UCSD-AML1 (cell line): Measurements from ENCODE around the gene LRRC8B.
"Not testable (repeated sequence)": the region's sequence is repeated elsewhere in the genome, so short reads cannot be mapped to it uniquely, and the experiment has no call there.

Experiments used
- DNase-seq: peaks from one replicate; lab custom pipeline; 2025; ENCODE audit not compliant: unreplicated experiment; lab: John Stamatoyannopoulos, UW

Gene LRRC8B

GRCh38 chr1:89523572-89524368, 859 bp upstream of the LRRC8B start:
- peak; percentile 82 for DNase-seq

- DNase-seq = peak; percentile 63
Measured at GRCh38 chr1:89525169-89525855, 683 bp downstream of the LRRC8B start.

- DNase-seq = no peak
Measured at GRCh38 chr1:89527256-89527655, 2.6 kb downstream of the LRRC8B start.

- DNase-seq = no peak
Measured at GRCh38 chr1:89527750-89528381, 3.2 kb downstream of the LRRC8B start.

- DNase-seq = no peak
Measured at GRCh38 chr1:89528382-89528780, 3.8 kb downstream of the LRRC8B start.

GRCh38 chr1:89529196-89529595, 4.6 kb downstream of the LRRC8B start:
- no peak for DNase-seq

- DNase-seq = no peak
Measured at GRCh38 chr1:89530444-89531089, 5.9 kb downstream of the LRRC8B start.

- DNase-seq = no peak
Measured at GRCh38 chr1:89531480-89532139, 7.0 kb downstream of the LRRC8B start.

GRCh38 chr1:89532228-89532627, 7.6 kb downstream of the LRRC8B start:
- no peak for DNase-seq

- DNase-seq = no peak
Measured at GRCh38 chr1:89532866-89533265, 8.2 kb downstream of the LRRC8B start.

- DNase-seq = no peak
Measured at GRCh38 chr1:89535537-89535936, 10.9 kb downstream of the LRRC8B start.

GRCh38 chr1:89536555-89537341, 12.1 kb downstream of the LRRC8B start:
- DNase-seq = no peak

GRCh38 chr1:89538361-89538760, 13.7 kb downstream of the LRRC8B start:
- DNase-seq = peak; percentile 58

- DNase-seq = no peak
Measured at GRCh38 chr1:89539128-89539527, 14.5 kb downstream of the LRRC8B start.

GRCh38 chr1:89540406-89540970, 15.9 kb downstream of the LRRC8B start:
- peak; percentile 61 for DNase-seq

GRCh38 chr1:89542345-89542744, 17.7 kb downstream of the LRRC8B start:
- DNase-seq = no peak

GRCh38 chr1:89543632-89544031, 19.0 kb downstream of the LRRC8B start:
- DNase-seq = not testable (repeated sequence)

GRCh38 chr1:89545264-89546038, 20.8 kb downstream of the LRRC8B start:
- no peak for DNase-seq
